GM12875 (cell line): Measurements from ENCODE around the gene CEP63.

ENCODE experiments used
- H3K4me3 ChIP-seq: one replicate; pipeline ENCODE4 v1.5.1; 2011; ENCODE audit warnings: low read depth, low read length, control low read depth
- CTCF ChIP-seq: IDR thresholded peaks from 2 replicates; pipeline ENCODE4 v1.5.1; 2011; ENCODE audit warnings: low read depth, mild to moderate bottlenecking, control low read depth, inconsistent platforms, low read length, moderate library complexity, borderline replicate concordance; ENCODE audit not compliant: insufficient read depth

CEP63 gene

GRCh38 chr3:134476306-134476705 is 9.6 kb upstream of the CEP63 start:
- TF ChIP-seq CTCF, result no peak

GRCh38 chr3:134477002-134477401 is 8.9 kb upstream of the CEP63 start:
- no peak overlapping the region for H3K4me3 ChIP-seq
- TF ChIP-seq CTCF, result no peak

More at GRCh38 chr3:134476306-134476705, 9.6 kb upstream of the CEP63 start:
- no peak overlapping the region for H3K4me3 ChIP-seq

- no peak overlapping the region for H3K4me3 ChIP-seq
- TF ChIP-seq CTCF, result no peak
Observed at GRCh38 chr3:134477938-134478337, 7.9 kb upstream of the CEP63 start.

GRCh38 chr3:134480546-134480945 is 5.3 kb upstream of the CEP63 start:
- no peak for TF ChIP-seq CTCF
- no peak overlapping the region for H3K4me3 ChIP-seq

GRCh38 chr3:134481166-134481565 is 4.7 kb upstream of the CEP63 start:
- no peak for TF ChIP-seq CTCF
- no peak overlapping the region for H3K4me3 ChIP-seq

GRCh38 chr3:134482622-134483021 is 3.2 kb upstream of the CEP63 start:
- TF ChIP-seq CTCF, result no peak
- no peak overlapping the region for H3K4me3 ChIP-seq

- H3K4me3 ChIP-seq, result peak overlapping the region; percentile 1
- TF ChIP-seq CTCF, result no peak
Observed at GRCh38 chr3:134483195-134483900, 2.5 kb upstream of the CEP63 start.
